Measurements from ENCODE around the gene ADAM22.

The ADAM22 gene

GRCh38 chr7:87960239-87960638 is 26.2 kb downstream of the ADAM22 start:
- DNase-seq (ENCODE audit: low read depth) = no peak

DNA sequence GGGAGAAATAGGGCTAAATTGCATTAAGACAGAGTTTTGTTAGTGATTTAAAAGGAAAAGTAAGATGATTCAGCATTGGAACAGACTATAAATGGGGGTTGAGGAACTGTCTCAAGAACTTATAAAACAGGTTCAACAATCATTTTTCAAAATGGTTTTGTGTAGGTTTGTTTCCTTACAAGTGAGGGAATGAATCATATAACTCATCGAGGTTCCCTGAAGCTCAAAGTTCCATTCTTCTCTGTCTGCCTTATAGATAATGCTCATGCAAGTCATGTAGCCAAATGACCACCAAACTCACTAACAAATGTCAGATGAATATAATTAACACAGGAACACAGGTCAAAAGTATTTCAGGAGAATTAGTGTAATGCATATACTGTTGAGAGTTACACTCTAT is 27.7 kb downstream of the ADAM22 start:
- no peak for DNase-seq (ENCODE audit: low read depth)

DNA sequence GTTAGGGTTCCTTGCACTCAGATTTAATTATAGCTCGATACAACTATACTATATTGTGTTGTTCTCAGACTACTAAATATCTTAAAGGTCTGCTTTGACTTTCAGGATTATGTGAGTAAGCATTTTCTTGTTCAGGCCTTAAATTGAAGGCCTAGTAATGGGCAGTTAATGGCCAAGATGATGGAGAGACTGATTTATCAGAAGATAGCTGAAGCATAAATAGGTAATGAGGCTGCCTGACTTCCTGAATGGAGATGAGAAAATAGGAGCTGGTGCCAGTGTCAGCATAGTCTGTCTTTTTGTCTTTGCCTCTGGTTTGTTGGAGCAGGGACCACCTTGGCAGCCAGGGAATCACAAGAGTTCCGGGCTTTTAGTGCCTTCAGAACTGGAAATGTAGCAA is 32.2 kb downstream of the ADAM22 start:
- DNase-seq (ENCODE audit: low read depth) = no peak

DNA sequence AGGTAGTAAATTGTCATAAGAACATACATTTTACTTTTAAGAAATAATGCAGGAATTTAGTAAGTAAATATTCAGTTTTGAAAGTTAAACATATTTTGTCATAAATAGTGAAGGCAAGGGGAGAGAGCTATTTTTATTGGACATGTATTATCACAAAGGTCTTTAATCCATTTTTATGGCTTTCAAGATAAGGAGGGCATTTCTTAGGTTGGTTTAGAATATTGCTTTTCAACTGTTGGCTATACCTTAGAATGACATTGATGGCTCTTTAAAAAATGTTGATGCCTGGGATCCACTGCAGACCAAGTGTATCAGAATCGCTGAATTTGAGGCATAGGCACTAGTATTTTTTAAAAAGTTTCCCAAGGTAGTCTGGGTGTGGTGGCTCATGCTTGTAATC is 34.0 kb downstream of the ADAM22 start:
- DNase-seq (ENCODE audit: low read depth) = no peak

GRCh38 chr7:87982116-87982515 is 48.1 kb downstream of the ADAM22 start:
- DNase-seq (ENCODE audit: low read depth) = no peak

DNA sequence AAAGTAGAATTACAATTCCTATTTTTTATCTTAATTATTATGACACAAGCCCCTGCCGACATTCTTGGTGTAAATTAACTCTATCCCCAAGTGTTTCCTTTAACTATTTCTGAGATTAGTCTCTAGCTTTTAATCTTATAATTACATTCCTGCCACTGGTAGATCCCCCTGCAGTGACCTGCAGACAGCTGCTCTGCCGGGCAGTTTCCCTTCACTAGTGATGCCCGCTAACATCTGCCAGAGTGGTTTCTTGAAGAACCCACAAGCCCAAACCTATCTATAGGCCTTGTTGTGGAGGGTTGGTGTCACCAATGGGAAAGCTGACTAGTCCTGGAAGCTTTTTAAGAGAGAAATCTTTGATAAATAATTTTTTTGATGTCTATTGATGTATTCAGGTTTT is 50.0 kb downstream of the ADAM22 start:
- DNase-seq (ENCODE audit: low read depth) = no peak

DNA sequence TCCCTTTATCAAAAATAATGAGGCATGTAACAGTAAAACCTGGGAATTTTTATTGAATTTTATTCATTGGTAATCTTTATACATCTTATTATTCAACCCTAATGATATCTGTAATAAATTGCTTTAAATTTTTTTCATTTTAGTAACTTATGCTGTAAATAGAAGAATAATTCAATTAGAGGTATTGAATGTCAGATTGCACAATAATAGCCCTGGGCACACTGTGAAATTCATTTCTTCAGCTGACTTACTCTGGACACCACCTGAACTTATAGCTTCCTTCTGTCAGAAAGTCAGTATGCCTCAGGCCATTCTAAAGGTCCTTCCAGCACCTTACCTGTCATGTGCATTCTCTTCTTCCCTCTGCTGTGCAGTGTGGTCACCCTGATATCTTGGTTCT is 59.2 kb downstream of the ADAM22 start:
- no peak for DNase-seq (ENCODE audit: low read depth)

DNA sequence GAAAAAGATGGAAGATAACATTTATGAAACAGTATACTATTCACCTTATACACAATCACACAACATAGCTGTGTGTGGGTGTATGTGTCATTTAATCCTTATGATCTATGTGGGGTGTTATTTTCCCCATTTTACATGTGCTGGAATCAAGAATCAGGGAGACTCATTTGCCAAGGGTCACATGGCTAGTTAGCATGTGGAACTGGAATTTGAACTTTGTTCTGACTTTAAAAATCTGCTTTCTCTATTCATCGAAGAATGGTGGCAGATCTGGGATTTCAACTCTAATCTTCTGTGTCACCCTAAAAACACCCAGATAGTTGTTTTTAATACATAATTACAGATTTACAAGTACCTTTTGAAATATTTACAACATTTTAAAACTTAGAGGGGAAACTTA is 65.2 kb downstream of the ADAM22 start:
- no peak for DNase-seq (ENCODE audit: low read depth)

GRCh38 chr7:88001744-88002530 is 67.9 kb downstream of the ADAM22 start:
- DNase-seq (ENCODE audit: low read depth) = no peak

DNA sequence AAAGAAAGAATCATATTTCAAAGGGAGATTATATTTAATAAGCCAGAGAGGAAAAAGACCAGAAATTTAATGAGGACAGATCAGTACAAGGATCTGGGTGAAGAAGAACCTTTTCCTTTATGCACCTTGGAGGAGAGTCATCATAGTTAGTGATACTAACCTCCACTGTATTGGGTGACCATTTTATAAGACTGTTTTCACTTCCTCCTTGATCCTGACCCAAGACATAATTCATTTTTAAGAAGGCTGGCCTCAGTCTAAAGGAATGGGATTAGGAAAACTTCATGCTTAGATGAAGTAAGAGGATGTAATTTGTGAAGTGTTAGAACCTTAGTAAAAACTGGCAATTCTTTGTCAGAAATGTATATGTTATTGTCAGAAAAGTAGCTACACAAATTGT is 68.6 kb downstream of the ADAM22 start:
- DNase-seq (ENCODE audit: low read depth) = no peak

DNA sequence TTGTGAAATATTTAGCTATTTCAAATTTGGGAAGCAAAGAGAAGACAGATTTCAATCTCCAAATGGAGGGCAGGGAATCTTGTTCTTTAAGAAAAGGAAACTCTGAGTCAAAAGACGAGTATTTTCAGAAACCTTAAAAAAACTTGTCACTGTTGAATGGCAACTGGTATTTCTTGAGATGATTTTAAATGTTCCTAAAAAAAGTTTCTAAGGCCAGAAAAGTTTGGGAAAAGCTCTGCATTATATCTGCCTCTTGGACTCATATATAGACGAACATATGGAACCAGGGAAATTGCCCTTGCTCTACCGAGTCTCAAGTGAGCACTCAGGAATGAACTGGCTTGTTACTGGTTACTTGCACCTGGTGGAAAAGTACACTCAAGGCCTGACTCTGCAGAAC is 69.5 kb downstream of the ADAM22 start:
- no peak for DNase-seq (ENCODE audit: low read depth)

- DNase-seq (ENCODE audit: low read depth) = no peak
Observed at GRCh38 chr7:88005191-88005590, 71.1 kb downstream of the ADAM22 start.

DNA sequence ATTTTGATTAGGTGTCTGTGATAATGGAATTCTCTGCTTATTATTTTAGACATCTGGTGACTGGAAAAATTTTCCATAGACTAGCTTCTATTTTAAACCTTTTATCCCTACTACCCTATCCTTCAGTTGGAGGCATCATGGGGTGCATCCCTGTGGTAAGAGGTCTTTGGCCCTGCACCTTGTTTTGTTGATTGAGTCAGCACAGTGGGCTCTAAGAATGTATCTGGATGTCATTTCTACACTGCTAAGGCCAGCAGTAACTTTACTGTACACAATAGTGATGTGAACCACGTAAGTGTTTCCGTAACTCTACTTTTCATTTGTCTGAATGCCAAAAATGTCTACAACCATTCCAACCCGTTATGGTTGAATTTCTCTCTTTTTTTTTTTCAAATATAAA is 75.6 kb downstream of the ADAM22 start:
- DNase-seq (ENCODE audit: low read depth) = no peak

DNA sequence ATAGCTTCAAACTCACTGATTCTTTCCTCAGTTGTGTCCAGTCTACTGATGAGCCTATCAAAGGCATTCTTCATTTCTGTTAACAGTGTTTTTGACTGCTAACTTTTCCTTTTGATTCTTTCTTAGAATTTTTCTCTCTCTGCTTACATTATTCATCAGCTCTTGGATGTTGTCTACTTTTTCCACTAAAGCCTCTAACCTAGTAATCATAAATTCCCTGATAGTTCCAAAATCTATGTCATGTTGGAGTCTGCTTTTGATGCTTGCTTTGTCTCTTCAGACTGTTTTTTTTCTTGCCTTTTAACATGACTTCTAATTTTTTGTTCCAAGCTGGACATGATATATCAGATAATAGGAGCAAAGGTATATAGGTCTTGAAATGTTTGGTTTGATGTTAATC is 78.0 kb downstream of the ADAM22 start:
- no peak for DNase-seq (ENCODE audit: low read depth)

- no peak for DNase-seq (ENCODE audit: low read depth)
Observed at GRCh38 chr7:88013981-88014380, 79.9 kb downstream of the ADAM22 start.

- DNase-seq (ENCODE audit: low read depth) = no peak
Observed at GRCh38 chr7:88014581-88014980, 80.5 kb downstream of the ADAM22 start.

GRCh38 chr7:88015309-88015708 is 81.3 kb downstream of the ADAM22 start:
- no peak for DNase-seq (ENCODE audit: low read depth)

DNA sequence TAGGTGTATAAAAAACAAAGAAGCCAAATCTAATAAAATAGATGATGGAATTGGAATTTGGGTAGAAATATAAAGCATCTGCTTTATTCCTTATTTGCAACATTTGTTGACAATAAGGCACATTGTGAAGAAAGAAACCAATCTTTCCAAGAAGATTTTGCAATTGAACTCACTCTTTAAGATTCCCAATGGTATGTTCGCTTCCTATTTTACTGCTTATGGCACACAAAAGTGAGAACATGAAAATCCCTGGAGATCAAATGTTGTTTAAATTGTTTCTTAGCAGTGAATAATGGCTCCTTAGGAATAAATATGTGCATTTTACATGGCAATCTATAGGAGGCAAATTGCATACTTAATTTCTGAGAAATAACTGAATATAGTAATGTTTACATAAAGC is 84.5 kb downstream of the ADAM22 start:
- DNase-seq (ENCODE audit: low read depth) = no peak

- no peak for DNase-seq (ENCODE audit: low read depth)
Observed at GRCh38 chr7:88020953-88021665, 87.1 kb downstream of the ADAM22 start.

DNA sequence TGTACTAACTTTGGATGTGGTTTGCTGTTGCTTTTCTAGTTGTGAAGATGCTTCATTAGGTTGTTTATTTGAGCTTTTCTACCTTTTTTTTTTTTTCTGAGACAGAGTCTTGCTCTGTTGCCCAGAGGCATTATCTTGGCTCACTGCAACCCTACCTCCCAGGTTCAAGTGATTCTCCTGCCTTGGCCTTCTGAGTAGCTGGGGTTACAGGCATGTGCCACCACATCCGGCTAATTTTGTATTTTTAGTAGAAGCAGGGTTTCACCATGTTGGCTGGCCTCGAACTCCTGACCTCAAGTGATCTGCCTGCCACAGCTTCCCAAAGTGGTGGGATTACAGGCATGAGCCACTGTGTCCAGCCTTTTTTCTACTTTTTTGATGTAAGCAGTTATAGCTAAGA is 93.7 kb downstream of the ADAM22 start:
- DNase-seq (ENCODE audit: low read depth) = no peak

DNA sequence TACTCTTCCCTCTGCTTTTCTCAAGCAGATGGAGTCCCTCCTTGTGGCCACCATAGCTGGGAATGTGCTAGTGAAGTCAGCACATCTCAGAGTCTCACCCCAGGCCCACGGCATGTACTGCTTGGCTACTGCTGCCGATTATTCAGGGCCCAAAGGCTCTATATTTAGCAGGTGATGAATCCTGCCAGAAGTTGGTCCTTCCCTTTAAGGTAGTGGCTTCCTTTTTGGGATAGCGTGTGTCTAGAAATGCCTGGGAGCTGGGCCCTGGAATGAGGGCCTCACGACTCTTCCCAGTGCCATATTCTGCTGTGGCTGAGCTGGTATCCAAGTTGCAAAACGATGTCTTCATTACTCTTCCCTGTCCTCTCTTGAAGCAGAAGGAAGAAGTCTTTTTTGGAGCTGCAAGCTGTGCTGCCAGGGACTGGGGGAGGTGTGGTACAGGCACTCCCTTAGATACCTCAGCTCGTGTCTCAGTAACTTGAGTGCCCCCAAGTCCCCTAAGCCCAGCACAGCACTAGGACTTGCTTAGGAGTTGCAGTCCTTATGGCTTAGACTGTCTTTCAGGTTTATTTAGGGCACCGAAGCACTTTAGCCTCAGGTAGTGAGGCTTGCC is 100.1 kb downstream of the ADAM22 start:
- DNase-seq (ENCODE audit: low read depth) = no peak

- DNase-seq (ENCODE audit: low read depth) = no peak
Observed at GRCh38 chr7:88037050-88037449, 103.0 kb downstream of the ADAM22 start.

DNA sequence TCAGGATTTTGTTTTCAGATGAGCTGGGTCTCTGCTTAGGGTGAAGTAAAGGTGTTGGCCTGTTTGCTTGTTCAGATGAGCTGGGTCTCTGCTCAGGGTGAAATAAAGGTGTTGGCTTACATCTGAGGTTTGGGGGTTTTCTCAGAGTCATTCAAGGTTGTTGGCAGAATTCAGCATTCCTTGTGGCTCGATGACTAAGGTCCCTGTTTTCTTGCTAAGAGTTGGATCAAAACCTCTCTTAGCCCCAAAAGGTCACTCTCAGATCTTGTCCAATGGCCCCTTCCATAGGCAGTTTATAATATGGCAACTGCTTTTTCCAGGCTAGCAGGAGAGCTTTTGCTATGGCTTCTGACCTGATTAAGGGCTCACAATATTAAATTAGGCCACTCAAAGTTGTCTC is 106.6 kb downstream of the ADAM22 start:
- DNase-seq (ENCODE audit: low read depth) = no peak

All from T follicular helper cell (primary cell).